Measurements from ENCODE around the gene VAX1. TPM values are rescaled to one million over a fixed set of nuclear protein-coding genes. Genes with fewer than 3 reads are reported as not detected.
"Not testable (repeated sequence)": the region's sequence is repeated elsewhere in the genome, so short reads cannot be mapped to it uniquely, and the experiment has no call there.

The VAX1 gene
- not detected for polyA plus RNA-seq (ENCODE audit: low read depth in 6 of 6)

- DNase-seq (no peak), ATAC-seq (ENCODE audit: low read depth in 2 of 2) (no peak)
- Mint-ChIP-seq H3K4me3 (peak within 1 kb of the TSS in 3 of 8 donors; percentile 19 to 56 (median 30)), H3K27ac (peak within 1 kb of the TSS in 1 of 6 donors; percentile 64), H3K4me1 (peaks cover 7 to 23% (median 11%) of the 10 kb centered on the region in 3 donors), H3K9me3 (peaks cover 0 to 13% (median 5%) of the 10 kb centered on the region in 7 donors), H3K27me3 (peaks cover 53 to 83% (median 71%) of the 10 kb centered on the region in 3 donors), H3K36me3 (peaks cover 5 to 12% of the 10 kb centered on the region in 2 donors)
Measured at GRCh38 chr10:117137911-117138642, at the start of gene VAX1. TSS of gene VAX1 (minus strand) at chr10:117138270. CDS start at chr10:117138056, 214 bp downstream.

GRCh38 chr10:117186832-117187615, 49.0 kb upstream of the VAX1 start:
- DNase-seq (no peak), ATAC-seq (ENCODE audit: low read depth in 2 of 2) (no peak)
- no peak overlapping the region for H3K4me3 Mint-ChIP-seq
- peaks cover 7 to 14% (median 12%) of the 10 kb centered on the region in 3 donors for H3K27me3 Mint-ChIP-seq
- H3K4me1 Mint-ChIP-seq, result no peaks in the 10 kb centered on the region
- peaks cover 6 to 20% (median 13%) of the 10 kb centered on the region in 7 donors for H3K9me3 Mint-ChIP-seq
- H3K36me3 Mint-ChIP-seq, result peaks cover 5 to 11% of the 10 kb centered on the region in 2 donors
- H3K27ac Mint-ChIP-seq, result peak overlapping the region in 1 of 6 donors; percentile 69

GRCh38 chr10:117185817-117186216, 47.7 kb upstream of the VAX1 start:
- peaks cover 6 to 20% (median 12%) of the 10 kb centered on the region in 7 donors for H3K9me3 Mint-ChIP-seq
- not testable (repeated sequence) for ATAC-seq (ENCODE audit: low read depth in 2 of 2); H3K27ac Mint-ChIP-seq; H3K4me3 Mint-ChIP-seq; DNase-seq; H3K4me1 Mint-ChIP-seq
- peaks cover 8 to 17% (median 13%) of the 10 kb centered on the region in 3 donors for H3K27me3 Mint-ChIP-seq
- H3K36me3 Mint-ChIP-seq, result peaks cover 5 to 11% of the 10 kb centered on the region in 2 donors

- no peak for DNase-seq
- peaks cover 5 to 17% (median 11%) of the 10 kb centered on the region in 7 donors for H3K9me3 Mint-ChIP-seq
- no peak for ATAC-seq (ENCODE audit: low read depth in 2 of 2)
- H3K4me3 Mint-ChIP-seq, result no peak overlapping the region
- H3K27ac Mint-ChIP-seq, result no peak overlapping the region
- H3K27me3 Mint-ChIP-seq, result peaks cover 18 to 27% (median 23%) of the 10 kb centered on the region in 3 donors
- peaks cover 5 to 11% of the 10 kb centered on the region in 2 donors for H3K36me3 Mint-ChIP-seq
- no peaks in the 10 kb centered on the region for H3K4me1 Mint-ChIP-seq
Measured at GRCh38 chr10:117184821-117185220, 46.8 kb upstream of the VAX1 start.

GRCh38 chr10:117184296-117184695, 46.2 kb upstream of the VAX1 start:
- no peaks in the 10 kb centered on the region for H3K4me1 Mint-ChIP-seq
- peaks cover 5 to 11% of the 10 kb centered on the region in 2 donors for H3K36me3 Mint-ChIP-seq
- no peak for ATAC-seq (ENCODE audit: low read depth in 2 of 2)
- H3K27ac Mint-ChIP-seq, result no peak overlapping the region
- DNase-seq, result no peak
- peaks cover 2 to 12% (median 8%) of the 10 kb centered on the region in 7 donors for H3K9me3 Mint-ChIP-seq
- H3K27me3 Mint-ChIP-seq, result peaks cover 18 to 29% (median 26%) of the 10 kb centered on the region in 3 donors
- H3K4me3 Mint-ChIP-seq, result no peak overlapping the region

- no peak overlapping the region for H3K27ac Mint-ChIP-seq
- no peaks in the 10 kb centered on the region for H3K36me3 Mint-ChIP-seq
- no peak for ATAC-seq (ENCODE audit: low read depth in 2 of 2)
- H3K4me3 Mint-ChIP-seq, result no peak overlapping the region
- H3K4me1 Mint-ChIP-seq, result peaks cover 10 to 20% (median 20%) of the 10 kb centered on the region in 3 donors
- peaks cover 37% of the 10 kb centered on the region in 3 donors for H3K27me3 Mint-ChIP-seq
- H3K9me3 Mint-ChIP-seq, result peaks cover 0 to 3% (median 0%) of the 10 kb centered on the region in 7 donors
- DNase-seq, result no peak
Measured at GRCh38 chr10:117178190-117178589, 40.1 kb upstream of the VAX1 start.

- H3K4me1 Mint-ChIP-seq, result peaks cover 10 to 20% (median 20%) of the 10 kb centered on the region in 3 donors
- no peaks in the 10 kb centered on the region for H3K9me3 Mint-ChIP-seq
- ATAC-seq (ENCODE audit: low read depth in 2 of 2) (peak; percentile 18 to 27), DNase-seq (peak; percentile 20)
- H3K27ac Mint-ChIP-seq, result peak overlapping the region in 1 of 6 donors; percentile 27
- peaks cover 50 to 57% (median 53%) of the 10 kb centered on the region in 3 donors for H3K27me3 Mint-ChIP-seq
- H3K36me3 Mint-ChIP-seq, result no peaks in the 10 kb centered on the region
- H3K4me3 Mint-ChIP-seq, result peak overlapping the region; percentile 76 to 92 (median 88)
Measured at GRCh38 chr10:117175901-117176534, 37.9 kb upstream of the VAX1 start.

GRCh38 chr10:117175215-117175900, 37.3 kb upstream of the VAX1 start:
- H3K27me3 Mint-ChIP-seq, result peaks cover 50 to 55% (median 54%) of the 10 kb centered on the region in 3 donors
- H3K27ac Mint-ChIP-seq, result peak overlapping the region in 2 of 6 donors; percentile 27 to 83
- H3K36me3 Mint-ChIP-seq, result no peaks in the 10 kb centered on the region
- DNase-seq (peak; percentile 3), ATAC-seq (ENCODE audit: low read depth in 2 of 2) (peak; percentile 21 to 35)
- H3K4me3 Mint-ChIP-seq, result peak overlapping the region; percentile 76 to 92 (median 88)
- peaks cover 10 to 20% (median 20%) of the 10 kb centered on the region in 3 donors for H3K4me1 Mint-ChIP-seq
- no peaks in the 10 kb centered on the region for H3K9me3 Mint-ChIP-seq

- Mint-ChIP-seq H3K4me3 (peak overlapping the region; percentile 76 to 92 (median 88)), H3K4me1 (peaks cover 10 to 21% (median 20%) of the 10 kb centered on the region in 3 donors), H3K9me3 (peaks cover 0 to under 1% (median 0%) of the 10 kb centered on the region in 7 donors), H3K36me3 (no peaks in the 10 kb centered on the region), H3K27me3 (peaks cover 50 to 57% (median 56%) of the 10 kb centered on the region in 3 donors), H3K27ac (peak overlapping the region in 2 of 6 donors; percentile 78 to 83)
- peak; percentile 83 to 86 for ATAC-seq (ENCODE audit: low read depth in 2 of 2)
- peak; percentile 61 for DNase-seq
Measured at GRCh38 chr10:117174439-117175214, 36.6 kb upstream of the VAX1 start.

- ATAC-seq (ENCODE audit: low read depth in 2 of 2), result no peak
- Mint-ChIP-seq H3K9me3 (peaks cover 0 to 6% (median 0%) of the 10 kb centered on the region in 7 donors), H3K4me3 (no peak overlapping the region), H3K27ac (no peak overlapping the region), H3K36me3 (no peaks in the 10 kb centered on the region), H3K4me1 (peaks cover 7 to 38% (median 11%) of the 10 kb centered on the region in 3 donors), H3K27me3 (peaks cover 58 to 77% (median 64%) of the 10 kb centered on the region in 3 donors)
- DNase-seq, result no peak
Measured at GRCh38 chr10:117170244-117170643, 32.2 kb upstream of the VAX1 start.

GRCh38 chr10:117169480-117169879, 31.4 kb upstream of the VAX1 start:
- no peaks in the 10 kb centered on the region for H3K36me3 Mint-ChIP-seq
- peak overlapping the region in 1 of 6 donors; percentile 23 for H3K27ac Mint-ChIP-seq
- H3K9me3 Mint-ChIP-seq, result peaks cover 0 to 6% (median 0%) of the 10 kb centered on the region in 7 donors
- H3K27me3 Mint-ChIP-seq, result peaks cover 60 to 85% (median 72%) of the 10 kb centered on the region in 3 donors
- peaks cover 3 to 36% (median 4%) of the 10 kb centered on the region in 3 donors for H3K4me1 Mint-ChIP-seq
- no peak for ATAC-seq (ENCODE audit: low read depth in 2 of 2)
- peak overlapping the region in 1 of 8 donors; percentile 4 for H3K4me3 Mint-ChIP-seq
- DNase-seq, result no peak

- peak overlapping the region in 1 of 6 donors; percentile 49 for H3K27ac Mint-ChIP-seq
- no peaks in the 10 kb centered on the region for H3K36me3 Mint-ChIP-seq
- peaks cover 0 to 6% (median 4%) of the 10 kb centered on the region in 7 donors for H3K9me3 Mint-ChIP-seq
- DNase-seq, result no peak
- H3K4me3 Mint-ChIP-seq, result peak overlapping the region in 3 of 8 donors; percentile 31 to 59 (median 42)
- no peak for ATAC-seq (ENCODE audit: low read depth in 2 of 2)
- H3K27me3 Mint-ChIP-seq, result peaks cover 65 to 92% (median 80%) of the 10 kb centered on the region in 3 donors
- H3K4me1 Mint-ChIP-seq, result peaks cover 0 to 31% (median 4%) of the 10 kb centered on the region in 3 donors
Measured at GRCh38 chr10:117168729-117169128, 30.7 kb upstream of the VAX1 start.

Data from naive B cell (primary cell).